SKM-1 (cell line): ENCODE results near the gene OCSTAMP.

Source experiments
- DNase-seq: peaks from one replicate; lab custom pipeline; 2025; ENCODE audit not compliant: unreplicated experiment; lab: John Stamatoyannopoulos, UW

The OCSTAMP gene

GRCh38 chr20:46554828-46555227, 4.4 kb upstream of the OCSTAMP start:
- DNase-seq: no peak

DNA sequence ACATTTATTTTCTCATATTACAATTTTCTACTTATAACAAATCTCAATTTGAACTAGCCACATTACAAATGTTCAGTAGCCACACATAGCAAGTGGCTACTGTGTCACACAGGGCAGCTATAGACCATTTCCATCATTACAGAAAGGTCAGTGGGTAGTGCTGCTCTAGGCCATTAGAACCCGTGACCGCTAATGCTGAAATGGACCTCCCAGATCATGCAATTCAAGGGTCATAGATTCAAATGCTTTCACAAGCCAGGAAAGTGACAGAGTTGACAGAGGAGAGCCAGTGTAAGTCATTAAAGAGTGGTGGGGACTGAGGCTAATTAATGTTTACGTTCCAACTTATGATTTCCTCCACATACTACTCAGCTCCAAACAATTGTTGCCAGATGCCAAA, 3.5 kb upstream of the OCSTAMP start:
- no peak for DNase-seq

DNA sequence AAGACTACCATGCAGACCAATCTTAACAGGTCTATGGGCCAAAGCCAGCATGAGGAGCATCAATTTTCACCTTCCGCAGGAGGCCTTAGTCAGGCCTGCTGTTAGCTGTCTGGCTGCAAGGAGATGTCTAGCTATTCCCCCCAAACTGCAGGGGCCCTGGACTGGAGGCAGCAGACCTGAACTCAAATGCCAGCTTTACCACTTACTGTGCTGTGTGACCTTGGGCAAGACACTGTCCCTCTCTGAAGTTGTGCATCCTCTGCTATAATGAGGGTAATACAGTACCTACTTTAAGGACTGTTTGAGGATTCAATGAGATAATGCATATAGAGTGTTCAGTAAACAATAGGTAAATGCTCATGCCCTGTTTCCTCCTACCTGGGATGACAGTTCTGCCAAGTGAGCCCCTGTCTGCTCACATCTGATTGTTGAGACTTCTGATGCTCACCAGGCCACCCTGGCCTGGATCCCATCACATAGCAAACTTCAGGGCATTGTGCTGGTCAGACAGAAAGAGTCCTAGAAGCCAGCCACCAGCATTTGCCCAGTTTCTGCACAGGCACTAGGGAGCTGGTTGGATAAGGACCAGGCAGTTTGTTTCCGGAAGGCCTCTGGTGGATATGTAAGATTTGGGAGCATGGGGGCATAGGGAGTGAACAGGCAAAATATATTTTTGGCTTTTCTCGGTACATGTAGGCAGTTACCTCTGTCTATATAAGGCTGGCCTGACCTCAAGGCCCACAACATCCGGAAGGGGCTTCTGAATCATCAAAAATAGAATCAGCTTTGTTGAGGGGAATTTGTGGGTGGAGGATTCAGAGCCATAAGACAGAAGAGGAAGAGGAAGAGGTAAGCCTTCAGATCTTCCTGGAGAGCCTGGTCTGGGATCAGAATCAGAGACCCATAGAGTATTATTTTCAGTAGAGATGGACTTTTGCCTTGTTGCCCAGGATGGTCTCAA, 2.3 kb upstream of the OCSTAMP start:
- DNase-seq: peak; percentile 61

- DNase-seq: no peak
Measured at GRCh38 chr20:46551522-46552381, 1.3 kb upstream of the OCSTAMP start.

- no peak for DNase-seq
Measured at GRCh38 chr20:46549188-46549972, 1.1 kb downstream of the OCSTAMP start.

GRCh38 chr20:46548688-46549087, 1.8 kb downstream of the OCSTAMP start:
- no peak for DNase-seq

DNA sequence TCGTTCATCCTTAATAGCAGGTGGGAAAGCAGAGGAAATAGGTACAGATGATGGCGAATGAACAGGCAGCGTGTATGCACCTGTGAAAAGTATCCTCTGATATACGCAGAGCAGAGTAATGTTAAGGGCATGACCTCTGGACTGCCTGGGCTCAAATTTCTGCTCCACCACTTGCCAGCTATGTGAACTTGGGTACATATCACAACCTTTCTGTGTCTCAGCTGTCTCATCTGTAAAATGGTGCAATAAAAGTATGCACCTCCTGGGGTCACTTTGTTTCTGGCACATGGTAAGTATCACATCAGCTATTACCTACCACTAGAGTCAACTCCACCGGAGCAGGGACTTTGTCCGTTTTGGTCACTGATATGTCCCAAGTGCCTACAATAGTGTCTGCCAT, 2.5 kb downstream of the OCSTAMP start:
- DNase-seq: no peak

DNA sequence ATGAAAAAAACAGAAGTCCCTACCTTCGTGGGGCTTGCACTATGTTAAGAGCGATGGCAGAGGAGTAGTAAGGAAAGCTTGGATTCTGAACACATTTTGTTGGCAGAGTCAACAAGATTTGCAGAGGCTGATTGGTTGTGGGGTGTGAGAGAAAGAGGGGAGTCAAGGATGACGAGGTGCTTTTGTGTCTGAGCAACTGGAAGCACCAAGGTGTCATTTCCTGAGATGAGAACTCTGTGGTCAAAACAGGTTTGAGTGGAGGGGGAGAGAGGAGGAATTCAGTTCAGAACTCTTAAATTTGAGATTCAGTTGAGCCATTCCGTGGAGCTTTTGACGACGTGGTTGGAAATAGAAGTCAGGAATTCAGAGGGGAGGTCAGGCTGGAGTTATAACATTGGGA, 3.5 kb downstream of the OCSTAMP start:
- DNase-seq: no peak

- DNase-seq: no peak
Measured at GRCh38 chr20:46546298-46546697, 4.2 kb downstream of the OCSTAMP start.

DNA sequence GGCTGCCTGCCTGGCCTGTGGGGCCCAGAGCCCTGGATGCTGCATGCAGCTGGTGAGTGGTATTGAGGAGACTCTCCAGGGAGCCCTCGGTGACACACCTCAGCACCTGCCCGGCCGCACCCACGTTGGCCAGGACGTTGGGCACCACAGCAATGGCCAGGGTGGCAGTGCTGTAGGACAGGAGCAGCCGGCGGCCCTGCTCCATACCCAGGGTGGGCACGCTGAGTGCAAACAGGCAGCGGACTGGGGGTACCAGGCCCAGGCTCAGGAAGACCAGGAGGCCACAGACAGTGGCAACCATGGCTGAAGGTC, 4.7 kb downstream of the OCSTAMP start:
- DNase-seq: no peak

DNA sequence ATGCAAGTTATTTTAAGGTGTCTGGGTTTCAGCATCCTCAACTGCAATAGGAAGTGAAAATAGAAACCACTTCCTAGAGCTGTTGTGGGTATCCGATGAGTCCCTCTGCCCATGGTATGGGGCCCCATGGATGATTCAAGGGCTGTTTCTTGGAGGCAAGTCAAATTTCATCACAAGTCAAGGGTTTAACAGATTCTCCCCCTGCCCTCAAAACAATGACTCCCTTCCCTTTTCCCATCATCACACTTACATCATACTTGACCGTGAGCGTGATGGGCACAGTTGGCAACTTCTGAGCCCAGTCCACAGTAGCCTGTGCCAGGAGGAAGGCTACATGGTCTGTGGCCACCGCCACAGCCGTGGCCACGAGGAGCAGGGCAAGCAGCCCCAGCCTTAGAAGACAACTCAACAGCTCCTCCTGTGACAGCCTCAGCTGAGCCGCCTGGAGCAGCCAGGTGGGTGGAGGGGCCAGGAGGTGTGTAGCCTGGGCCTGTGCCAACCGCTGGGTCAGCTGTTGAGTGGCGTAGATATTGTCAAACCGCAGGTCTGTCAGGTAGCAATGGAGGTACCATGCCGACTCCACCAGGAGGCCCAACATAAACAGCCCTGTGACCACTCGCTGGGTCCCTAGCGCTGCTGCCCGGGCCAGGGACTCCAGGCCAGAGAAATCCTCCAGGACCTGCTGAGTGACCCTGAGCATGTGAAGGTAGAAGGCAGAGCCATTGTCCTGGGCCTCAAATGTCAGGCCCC, 5.2 kb downstream of the OCSTAMP start:
- DNase-seq: peak; percentile 94

- no peak for DNase-seq
Measured at GRCh38 chr20:46544576-46544975, 5.9 kb downstream of the OCSTAMP start.

GRCh38 chr20:46543959-46544358, 6.5 kb downstream of the OCSTAMP start:
- no peak for DNase-seq

DNA sequence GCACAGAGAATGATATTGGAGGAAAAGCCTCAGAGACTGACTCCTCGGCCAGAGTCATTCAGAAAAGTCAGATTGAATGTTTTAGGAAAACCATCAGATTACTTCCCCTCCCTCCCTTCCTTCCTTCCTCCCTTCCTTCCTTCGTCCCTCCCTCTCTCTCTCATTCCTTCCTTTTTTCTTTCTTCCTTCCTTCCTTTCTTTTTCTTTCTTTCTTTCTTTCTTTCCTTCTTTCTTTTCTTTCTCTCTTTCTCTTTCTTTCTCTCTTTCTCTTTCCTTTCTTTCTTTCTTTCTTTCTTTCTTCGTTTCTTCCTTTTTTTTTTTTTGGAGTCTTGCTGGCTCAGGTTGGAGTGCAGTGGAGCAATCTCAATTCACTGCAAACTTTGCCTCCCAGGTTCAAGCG, 7.4 kb downstream of the OCSTAMP start:
- DNase-seq: no peak

DNA sequence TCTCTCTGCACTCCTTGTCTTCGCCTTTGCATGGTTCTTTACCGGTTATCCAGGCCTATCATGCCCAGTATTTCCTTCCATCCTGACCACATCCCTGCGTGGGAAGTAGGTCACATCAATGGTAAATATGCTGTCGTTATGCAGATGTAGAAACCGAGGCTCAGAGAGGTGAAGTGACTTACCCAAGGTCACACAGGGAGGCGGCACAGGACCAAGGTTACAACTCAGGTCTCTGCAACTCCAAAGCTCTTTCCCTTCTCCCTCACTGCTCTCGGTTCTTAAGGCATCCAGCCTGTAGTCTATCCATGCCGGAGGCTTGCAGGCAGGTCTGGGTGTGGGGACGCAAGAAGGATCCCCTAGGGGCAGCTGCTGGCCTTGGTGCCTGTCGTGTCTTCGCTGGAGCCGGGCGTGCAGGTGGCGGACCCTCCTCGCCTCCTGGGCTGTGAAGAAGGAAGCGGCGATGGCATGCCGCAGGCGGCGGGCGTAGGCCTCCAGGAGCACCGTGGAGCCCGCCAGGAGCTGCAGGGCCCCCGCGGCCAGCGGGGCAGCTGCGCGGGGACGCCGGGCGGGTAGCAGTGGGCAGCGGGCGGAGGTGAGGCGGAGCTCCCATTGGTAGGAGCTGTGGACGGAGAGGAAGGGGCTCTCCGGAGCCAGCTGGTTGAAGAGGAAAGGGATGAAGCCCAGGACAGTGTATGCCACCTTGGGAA, 9.1 kb downstream of the OCSTAMP start:
- no peak for DNase-seq

DNA sequence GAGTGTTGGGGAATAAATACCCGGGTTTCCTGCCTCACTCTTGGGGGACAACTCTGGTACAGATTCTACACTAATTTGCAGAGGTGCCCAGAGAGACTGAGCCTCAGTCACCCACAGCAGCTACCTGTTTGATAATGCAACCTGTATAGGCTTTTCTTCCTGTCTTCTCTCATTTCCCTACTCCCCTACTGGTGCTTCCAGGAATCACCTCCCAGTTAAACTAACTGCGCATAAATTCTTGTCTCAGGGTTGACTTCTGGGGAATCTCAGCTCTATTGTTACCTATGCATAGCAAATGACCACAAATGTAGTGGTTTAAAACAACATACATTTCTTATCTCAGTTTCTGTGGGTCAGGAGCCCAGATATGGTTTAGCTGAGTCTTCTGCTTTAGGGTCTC, 11.3 kb downstream of the OCSTAMP start:
- DNase-seq: no peak

DNA sequence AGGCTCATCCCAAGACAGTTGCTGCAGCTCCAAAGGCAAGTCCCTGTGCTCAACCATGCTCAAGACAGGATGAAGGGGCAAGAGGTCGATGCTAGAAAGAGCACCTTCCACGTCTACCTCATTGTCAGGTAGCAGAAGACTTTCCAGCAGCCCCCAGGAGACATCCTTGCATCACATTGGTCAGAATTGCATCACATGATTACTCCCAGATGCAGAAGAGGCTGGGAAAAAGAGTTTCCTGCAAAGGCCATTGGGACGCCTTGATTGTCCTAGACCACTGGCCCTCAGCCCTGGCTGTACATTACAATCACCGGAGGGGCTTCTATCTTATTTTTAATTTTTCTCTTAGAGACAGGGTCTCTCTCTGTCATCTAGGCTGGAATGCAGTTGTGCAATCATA, 19.8 kb downstream of the OCSTAMP start:
- DNase-seq: no peak

GRCh38 chr20:46523696-46524328, 26.6 kb downstream of the OCSTAMP start:
- DNase-seq: no peak

GRCh38 chr20:46523108-46523507, 27.3 kb downstream of the OCSTAMP start:
- no peak for DNase-seq
